ENCODE results near the gene IER3IP1.
A peak's percentile ranks its signal among the peaks of the same experiment; 100 is the strongest.
"Not testable (repeated sequence)": the region's sequence is repeated elsewhere in the genome, so short reads cannot be mapped to it uniquely, and the experiment has no call there.

Gene IER3IP1, protein sequence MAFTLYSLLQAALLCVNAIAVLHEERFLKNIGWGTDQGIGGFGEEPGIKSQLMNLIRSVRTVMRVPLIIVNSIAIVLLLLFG

DNA sequence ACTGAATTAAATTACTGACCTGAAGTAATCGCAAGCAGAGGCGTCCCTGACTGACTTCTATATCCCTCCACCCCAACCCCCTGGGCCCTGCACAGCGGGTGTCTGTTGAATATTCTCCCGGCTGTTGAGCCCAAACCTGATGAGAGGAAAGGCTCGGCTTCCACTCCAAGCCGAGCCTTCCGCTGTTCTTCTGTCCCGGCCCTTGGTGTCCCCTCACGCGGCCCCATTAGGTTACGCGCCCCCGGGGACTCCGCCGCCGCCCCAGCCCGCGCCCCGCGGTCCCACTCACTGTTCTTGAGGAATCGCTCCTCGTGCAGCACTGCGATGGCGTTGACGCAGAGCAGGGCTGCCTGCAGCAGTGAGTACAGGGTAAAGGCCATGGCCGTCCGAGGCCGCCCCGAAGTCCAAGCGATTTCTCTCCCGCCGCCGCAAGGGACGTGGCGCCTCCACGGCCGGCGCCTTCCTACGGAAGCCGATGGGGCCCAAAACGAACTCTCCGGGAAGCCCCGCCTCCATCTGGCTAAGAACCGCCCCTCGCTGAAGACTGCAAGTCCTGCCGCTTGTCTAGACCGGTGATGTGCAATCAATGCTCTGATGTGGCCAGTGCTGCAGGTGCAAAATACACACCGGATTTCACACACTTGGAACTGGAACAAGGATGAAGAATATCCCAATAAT, at the start of gene IER3IP1:
IER3IP1 (minus strand) TSS at position 467 of the 678 bp plus-strand sequence; CDS start at position 380, 87 bp downstream.
- DNase-seq = peak; percentile 85

DNA sequence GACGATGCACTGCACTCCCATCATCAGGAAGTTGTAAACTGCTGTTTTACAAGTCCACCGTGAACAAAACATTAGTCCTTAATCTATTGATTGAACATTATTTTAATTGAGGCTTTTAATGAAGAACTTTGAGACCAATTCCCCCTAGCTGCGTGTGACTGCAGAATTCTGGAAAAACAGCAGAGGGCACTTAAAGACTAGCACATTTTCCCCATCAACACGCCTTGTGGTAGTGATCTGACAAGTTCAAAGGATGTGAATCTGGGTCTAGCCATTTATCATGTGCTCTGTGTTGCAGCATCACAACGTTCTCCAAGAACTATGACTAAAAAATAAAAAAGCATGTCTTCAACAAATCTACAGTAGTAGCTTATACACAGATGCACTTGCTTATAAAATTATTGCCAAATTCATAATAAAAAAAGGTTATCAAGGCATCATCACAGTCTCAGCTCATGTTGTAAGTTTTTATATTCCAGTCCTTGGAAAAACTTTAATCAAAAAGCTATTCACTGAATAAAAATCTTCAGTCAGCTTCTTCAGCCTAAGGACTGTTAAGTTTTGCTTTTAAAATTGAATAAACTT, 39.5 kb upstream of the IER3IP1 start:
- DNase-seq = no peak

DNA sequence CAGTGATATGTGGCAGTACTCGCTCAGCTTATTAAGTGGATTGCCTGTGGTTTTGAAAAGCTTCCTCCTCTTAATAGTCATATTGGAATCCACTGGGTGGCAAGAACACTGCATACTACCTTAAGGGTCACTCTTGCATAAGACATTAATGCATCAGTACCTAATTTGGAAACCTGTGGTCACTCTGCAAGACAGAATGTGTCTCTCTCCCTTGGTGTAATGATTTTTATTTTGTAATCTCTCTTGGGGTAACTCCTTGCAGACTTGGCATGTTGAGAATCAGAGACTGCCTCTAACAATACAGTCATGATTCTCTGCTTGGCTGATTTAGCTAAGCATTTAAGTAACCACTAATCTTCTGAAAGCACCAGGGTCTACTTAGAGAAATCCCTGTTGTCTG, 33.0 kb upstream of the IER3IP1 start:
- no peak for DNase-seq

DNA sequence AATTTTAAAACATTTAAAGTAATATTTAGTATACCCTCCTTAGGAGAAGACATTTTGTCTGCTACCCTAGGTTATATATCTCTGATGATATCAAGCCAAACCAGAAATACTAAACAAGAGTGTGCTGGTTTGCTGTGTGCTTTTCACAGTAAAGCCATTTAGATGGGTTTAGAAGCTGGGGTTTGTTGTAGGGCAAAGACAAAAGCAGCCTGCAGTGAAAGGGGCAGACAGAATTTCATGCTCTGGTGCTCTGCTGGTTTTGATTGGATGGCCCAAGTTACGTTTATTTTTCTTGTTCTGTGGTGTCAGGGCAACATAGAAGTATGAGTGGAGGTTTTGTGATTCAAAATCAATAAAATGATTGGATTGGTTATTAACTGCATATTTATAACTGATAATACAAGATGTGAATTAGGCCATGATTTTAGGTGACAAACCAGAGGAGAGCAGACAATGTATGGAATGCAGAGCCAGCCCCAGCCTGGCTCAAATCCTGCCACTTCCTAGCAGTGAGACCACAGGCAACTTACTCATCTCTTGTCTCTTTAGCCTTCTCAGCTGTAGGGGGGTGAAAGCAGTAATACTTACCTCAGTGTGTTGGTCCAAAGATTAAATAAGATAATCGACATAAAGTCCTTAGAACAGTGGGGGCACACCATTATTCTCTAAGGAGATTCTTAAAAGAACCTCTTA, 30.9 kb upstream of the IER3IP1 start:
- no peak for DNase-seq

DNA sequence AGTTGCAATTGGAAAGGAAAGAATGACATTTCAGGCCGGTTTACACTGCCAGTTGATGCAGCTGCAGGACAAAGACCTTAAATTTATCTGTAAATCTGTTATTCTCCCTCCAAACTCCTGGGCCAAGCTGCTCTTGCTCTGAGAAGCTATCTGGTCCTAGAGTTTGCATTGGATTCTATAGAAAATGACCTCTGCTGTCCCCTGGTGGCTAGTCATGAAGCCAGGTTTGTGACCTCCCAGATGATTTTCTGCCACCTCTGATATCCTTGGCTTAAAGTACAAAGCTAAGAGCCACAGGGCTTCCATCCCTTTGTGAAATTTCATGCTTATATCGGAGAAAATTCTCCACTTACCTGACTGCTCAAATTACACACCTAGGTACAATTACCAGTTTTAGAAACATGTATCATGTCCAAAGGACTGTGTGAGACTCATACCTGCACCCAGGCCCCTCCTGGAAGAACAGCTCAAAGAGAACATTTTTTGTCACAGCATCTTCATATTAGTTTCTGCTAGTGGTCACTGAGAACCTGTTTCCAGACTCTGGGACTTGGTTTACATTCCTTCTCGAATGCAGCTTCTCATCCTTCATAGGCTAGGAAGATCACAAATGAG, 28.9 kb upstream of the IER3IP1 start:
- DNase-seq = no peak

DNA sequence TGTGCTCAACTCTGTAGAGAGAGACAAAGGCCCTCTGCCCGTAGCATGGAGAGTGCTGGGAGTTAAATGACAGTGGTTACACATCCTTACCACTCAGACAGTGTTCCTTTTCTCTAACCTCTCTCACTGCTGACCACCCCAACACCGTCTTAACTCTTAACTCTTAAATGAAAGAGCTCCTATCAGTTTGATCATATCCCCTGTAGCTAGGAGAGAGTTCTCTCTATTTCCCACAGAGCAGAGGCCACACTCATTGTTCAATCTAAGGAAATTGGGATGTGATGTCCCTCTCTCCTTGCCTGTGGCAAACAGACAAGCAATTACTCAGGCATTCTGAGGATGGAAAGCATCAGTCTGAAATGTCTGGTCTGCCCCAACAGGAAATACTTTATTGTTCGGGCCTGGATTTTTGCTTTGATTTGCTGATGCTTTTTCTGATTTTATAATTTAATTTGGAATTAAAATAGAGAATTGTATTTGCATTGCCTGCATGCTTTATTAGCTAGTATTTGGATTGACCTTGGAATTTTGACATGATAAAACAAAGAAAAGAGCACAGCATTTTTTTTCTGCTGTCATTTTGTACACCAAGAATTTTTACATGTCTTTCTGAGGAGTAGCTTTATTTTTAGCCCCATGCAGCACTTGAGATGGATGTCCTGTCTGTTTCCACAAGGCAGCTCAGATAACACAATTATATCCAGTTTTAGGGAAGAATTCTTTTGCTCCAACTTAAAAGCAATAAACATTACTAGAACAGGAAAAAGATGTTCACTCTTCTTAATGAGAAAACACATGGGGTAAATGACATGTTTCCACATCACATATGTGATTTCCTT, 27.7 kb upstream of the IER3IP1 start:
- no peak for DNase-seq

DNA sequence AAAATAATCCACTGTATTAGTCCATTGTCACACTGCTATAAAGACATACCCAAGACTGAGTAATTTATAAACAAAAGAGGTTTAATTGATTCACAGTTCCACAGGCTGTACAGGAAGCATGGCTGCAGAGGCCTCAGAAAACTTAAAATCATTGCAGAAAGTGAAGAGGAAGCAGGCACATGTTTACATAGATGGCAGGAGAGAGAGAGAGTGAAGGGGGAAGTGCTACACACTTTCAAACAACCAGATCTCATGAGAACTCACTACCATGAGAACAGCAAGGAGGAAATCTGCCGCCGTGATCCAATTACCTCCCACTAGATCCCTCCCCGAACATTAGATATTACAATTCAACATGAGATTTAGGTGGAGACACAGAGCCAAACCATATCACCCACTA, 19.8 kb upstream of the IER3IP1 start:
- not testable (repeated sequence) for DNase-seq

DNA sequence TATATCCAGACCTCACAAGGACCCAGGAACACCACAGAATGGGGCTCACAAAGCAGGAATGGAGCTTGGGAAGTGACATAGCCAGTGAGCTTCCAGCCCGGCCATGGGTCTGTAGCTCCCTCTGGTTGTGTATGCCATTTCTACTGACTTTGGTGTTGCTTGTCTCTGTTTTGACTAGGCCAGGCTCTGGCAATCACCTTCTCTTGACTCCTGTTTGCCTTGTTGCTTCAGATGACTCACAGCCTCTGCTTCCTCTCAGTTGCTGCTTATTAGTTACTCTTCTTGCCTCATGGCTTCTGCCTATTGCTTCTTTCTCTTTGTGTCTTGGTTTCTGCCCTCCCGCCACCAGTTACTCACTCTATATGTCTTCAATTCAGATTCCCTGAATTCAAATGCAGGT, 15.8 kb upstream of the IER3IP1 start:
- DNase-seq = no peak

DNA sequence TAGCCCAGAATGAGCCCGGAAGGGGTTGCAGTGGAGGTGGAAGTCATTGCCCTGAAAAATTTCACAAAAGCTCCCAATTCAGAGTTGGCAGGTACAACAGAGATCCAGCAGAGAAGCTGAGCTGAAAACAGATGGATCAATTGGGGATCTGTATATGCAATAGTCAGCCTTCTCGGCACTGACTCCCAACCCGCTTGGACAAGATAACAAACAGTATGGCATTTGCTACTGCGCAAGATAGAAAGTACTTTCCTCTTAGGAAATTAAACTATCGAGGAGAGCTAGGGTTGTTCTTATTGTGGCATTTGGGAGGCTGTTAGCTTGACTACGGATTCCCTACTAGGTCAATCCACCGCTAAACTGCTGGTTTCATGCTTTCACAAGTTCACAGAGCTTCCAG, 11.6 kb upstream of the IER3IP1 start:
- DNase-seq = no peak

DNA sequence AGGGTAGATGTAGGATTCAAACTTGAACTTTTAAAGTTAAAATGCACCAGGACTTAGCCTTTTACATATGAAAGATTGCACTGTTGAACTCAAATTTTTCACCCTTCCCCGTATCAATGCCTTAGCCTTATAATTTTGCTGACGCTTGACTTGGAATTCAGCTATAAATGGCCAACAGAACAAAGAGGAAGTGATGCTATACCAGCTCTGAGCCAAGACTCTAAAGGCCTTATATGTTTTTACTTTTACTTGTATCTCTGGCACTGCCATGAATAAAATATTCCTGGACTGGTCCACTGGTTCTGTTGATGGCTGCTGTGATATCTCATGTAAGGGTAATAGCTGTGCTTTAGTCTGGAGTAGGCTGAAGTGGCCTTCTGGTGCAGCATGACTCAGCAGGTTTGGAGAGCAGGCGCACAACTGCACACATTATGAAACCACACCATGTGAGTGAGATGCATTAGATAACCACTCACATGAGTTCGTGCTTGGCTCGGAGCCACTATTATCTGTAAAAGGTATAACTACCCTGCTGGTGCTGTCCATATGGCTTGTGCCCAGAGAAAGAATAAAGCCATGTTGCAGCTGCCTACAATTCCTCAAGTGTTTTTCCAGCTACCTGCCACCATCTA, 8.4 kb upstream of the IER3IP1 start:
- DNase-seq = no peak

DNA sequence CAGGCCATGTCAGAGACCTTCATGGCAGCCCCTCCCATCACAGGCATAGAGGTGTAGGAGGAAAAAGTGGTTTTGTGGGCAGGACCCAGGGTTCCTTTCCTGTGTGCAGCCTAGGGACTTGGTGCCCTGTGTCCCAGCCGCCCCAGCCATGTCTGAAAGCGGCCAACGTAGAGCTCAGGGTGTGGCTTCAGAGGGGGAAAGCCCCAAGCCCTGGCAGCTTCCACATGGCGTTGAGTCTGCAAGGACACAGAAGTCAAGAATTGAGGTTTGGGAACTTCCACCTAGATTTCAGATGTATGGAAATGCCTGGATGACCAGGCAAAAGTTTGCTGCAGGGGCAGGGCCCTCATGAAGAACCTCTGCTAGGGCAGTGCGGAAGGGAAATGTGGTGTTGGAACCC, 6.0 kb upstream of the IER3IP1 start:
- not testable (repeated sequence) for DNase-seq

DNA sequence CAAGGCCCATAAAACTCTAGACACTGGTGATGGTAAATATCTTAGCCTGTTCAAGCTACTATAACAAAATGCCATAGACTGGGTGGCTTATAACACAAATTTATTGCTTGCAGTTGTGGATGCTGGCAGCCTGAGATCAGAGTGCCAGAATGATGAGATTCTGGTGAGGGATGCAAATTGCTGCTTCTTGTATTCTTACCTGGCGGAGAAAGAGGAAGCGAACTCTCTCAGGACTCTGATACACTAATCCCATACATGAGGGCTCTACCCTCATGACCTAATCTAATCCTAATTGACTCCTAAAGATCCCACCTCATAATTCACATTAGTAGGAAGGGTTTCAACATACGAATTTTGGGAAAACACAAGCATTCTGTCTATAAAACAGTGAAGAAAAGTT, 4.6 kb upstream of the IER3IP1 start:
- no peak for DNase-seq

DNA sequence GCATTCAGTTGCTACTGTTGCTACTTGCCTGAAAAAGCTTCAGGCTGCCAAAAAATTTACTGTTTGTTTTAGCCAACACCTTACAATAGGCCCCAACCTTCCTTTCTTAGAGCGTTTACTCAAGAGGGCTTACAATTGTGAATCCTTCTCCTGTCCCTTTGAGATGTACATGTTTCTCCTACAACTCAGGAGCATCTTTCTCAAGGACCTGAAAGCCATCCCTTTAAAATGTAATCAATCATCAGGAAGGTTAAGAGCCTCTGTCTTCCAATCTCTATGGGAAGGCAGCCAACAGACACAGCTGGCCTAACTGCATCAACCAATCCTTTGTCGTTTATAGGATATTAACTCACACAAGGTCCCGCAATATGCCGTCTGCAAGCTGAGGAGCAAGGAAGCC, 3.4 kb upstream of the IER3IP1 start:
- DNase-seq = no peak

DNA sequence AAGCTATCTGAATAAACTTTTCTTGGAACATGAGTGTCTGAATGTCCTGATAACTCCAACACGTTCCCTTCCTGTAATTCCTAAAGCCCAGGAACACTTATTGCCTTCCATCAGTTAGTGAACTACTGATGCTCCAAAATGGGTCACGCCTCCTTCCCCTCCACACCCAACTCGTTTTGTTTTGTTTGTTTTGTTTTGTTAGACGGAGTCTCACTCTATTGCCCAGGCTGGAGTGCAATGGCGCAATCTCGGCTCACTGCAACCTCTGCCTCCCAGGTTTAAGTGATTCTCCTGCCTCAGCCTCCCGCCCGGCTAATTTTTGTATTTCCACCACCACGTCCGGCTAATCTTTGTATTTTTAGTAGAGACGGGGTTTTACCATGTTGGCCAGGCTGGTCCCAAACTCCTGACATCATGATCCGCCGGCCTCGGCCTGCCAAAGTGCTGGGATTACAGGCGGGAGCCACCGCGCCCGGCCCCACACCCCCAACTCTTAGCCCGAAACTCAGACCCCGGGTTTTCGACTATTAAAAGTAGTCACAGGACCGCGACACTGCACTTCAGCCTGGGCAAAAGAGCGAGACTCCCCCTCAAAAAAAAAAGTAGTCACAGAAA, 774 bp downstream of the IER3IP1 start:
- no peak for DNase-seq

DNA sequence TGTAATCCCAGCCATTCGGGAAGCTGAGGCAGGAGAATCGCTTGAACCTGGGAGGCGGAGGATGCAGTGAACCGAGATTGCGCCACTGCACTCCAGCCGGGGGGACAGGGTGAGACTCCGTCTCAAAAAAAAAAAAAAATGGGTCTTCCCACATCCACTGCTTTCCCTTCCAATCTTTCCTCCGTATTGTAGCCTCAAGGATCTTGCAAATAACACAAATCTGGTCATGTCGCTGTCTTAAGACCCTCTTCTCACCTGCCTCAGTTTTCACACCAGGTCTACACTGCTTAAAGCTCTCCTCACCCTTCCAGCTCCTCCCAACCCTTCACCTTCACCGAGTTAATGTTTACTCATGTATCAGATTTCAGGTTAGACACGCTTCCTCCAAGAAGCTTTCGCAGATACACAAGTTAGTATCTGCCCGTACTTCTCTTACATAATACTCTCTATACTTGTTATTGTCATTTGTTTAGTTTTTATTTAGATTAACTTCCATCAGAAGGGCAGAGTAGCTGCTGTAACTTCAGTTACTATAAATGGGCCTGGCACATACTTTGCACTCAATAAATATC, 1.5 kb downstream of the IER3IP1 start:
- DNase-seq = no peak

DNA sequence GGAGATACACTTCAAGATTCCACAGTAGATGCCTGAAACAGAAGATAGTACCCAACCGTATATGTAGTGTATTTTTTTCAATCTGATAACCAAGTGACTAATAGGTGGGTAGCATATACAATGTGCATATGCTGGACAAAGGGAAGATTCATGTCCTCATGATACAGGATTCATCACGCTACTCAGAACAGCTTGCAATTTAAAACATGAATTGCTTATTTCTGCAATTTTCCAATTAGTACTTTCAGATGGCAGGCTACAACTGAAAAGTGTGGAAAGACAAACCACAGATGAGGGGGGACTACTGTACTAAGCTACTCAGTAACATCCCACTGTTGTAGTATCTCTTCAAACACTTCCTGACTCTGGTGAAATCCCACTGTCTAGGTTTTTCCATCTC, 3.7 kb downstream of the IER3IP1 start:
- DNase-seq = no peak

DNA sequence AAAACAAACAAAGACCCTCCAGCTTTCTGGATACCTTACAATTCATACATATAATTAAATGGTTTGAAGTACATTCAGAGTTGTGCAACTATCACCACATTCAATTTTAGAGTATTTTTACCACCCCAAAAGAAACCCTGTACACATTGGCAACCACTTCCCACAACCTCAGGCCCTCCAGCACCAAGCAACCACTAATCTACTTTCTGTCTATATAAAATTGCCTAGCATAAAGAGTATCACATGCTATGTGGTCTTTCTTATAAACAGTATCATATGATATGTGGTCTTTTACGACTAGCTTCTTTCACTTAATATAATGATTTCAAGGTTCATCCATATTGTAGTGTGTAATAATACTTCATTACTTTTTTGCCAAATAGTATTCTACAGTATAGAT, 7.3 kb downstream of the IER3IP1 start:
- DNase-seq = no peak

DNA sequence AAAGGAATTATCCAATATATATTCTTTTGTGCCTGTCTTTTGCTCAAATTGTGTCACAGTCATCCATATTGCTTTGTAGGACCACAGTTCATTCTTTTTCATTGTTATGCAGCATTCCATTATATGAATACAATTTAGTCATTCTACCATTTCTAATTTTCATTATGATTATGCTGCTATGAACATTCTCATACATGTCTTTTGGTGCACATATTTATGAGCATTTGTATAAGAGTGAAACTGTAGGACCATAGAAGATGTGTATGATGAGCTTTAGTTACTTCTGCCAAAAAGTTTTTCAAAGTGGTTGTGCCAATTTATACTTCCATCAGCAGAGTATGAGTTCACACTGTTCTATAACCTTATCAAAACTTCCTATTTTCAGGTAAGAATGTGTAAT, 7.7 kb downstream of the IER3IP1 start:
- no peak for DNase-seq

DNA sequence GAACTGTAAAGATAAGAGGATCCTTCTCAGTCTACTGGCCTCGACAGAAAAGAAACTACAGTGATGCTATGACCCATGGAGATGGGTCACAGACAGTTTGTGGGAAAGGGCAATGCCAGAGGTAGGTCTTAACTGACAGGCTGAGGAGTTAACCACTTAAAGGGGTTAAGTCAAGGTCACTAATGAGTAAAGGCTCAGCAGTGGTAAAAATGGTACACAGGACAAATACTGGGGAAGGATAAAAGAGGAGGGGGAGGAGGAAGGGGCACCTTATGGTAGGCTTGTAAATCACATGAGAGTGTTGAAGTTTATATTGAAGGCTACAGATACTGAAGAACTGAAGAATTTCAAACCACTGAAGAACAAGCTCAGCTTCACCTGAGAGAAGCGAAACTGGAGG, 9.9 kb downstream of the IER3IP1 start:
- no peak for DNase-seq

DNA sequence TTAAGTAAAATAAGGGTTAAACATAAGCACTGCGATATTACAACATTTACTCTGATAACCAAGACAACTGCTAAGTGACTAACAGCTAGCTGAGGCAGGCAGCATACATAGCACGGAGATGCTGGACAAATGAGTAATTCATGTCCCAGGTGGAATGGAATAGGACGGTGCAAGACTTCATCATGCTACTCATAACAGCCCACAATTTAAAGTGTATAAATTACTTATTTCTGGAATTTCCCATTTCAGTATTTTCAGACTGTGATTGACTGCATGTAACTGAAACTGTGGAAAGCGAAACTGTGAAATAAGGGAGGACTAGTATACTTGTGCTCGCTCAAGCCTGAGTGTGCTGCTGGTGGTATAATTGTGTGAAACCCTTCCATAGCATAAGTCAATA, 12.9 kb downstream of the IER3IP1 start:
- no peak for DNase-seq

DNA sequence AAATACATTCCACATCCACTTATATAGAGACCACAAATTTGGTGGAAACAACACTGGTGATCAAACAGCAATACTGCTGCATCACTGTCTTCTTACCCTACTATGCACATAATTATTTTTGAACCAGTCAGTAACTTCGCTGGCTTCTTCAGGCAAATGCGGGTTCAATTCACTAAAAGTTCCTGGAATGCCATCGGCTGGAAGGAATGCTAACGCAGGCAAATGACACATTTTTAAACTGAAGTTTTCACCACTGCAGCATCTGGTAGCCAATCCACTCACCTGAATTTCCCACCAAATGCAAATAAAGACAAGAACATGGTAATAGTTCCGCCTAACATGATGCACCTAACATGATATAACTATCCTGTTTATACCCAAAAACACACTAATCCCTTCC, 15.9 kb downstream of the IER3IP1 start:
- DNase-seq = no peak

DNA sequence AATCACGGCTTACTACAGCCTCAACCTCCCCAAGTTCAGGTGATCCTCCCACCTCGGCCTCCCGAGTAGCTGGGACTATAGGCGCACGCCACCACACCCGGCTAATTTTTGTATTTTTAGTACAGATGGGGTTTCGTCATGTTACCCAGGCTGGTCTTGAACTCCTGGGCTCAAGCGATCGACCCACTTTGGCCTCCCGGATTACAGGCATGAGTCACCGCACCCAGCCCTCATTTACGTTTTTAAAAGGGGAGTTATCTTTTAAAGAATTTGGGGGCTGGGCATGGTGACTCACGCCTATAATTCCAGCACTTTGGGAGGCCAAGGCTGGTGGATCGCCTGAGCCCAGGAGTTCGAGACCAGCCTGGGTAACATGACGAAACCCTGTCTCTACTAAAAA, 17.8 kb downstream of the IER3IP1 start:
- DNase-seq = not testable (repeated sequence)
